Measurements from ENCODE around the gene DUSP1.

Gene DUSP1

DNA sequence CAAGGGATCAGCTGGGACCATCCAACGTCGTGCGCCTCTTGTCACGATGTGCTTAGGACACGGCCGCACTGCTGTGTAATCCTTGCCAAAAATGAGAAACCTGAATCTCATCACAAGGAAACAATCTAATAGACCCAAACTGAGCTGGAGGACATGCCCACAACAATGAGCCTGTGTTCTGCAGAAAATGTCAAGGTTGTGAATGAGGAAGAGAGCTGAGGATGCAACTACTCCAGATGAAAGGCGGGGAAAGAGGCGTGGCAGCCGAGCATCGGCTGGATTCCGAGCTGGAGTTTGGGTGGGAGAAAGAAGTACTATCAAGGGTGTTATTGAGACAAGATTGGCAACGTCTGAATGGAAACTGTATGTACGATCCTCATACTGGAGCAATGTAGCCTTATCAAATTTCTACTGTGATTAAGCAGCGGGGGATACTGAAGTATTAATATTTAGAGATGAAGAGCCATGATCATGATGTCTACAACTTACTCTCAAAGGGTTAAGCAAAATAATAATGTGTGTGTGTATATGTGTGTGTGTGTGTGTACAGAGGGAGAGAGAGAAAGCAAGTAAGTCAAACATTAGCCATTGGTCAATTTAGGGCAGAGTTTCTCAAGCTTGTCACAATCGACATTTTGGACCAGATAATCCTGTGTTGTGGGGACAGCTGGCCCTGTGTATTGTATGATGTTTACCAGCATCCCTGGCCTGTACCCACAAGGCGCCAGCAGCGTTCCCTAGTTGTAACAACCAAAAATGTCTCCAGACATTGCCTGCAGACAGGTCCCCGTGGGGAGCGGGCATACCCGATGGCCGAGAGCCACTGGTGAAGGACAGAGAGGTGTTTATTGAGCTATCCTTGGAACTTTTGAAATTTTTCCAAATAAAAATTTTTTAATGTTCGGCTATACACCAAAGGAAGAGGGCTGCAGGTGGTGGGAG, 46.5 kb downstream of the DUSP1 start:
- no peak for DNase-seq (ENCODE audit: low spot score)

DNA sequence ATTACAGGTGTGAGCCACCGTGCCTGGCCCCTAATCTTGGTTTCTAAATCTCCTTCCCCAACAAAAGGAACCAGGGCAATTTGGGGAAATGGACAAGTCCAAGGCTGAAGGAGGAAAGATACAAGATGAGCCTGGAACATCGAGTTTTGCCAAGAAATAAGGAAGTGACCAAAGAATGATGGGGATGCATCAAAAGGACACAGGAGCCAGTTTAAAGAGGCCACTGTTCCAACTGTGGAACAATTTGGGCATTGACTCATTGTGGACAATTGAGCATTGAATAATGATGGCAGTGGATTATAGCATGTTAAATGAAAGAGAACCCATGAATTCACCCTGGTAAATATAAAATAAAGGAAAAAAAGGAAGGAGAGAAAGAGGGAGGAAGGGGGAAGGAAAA, 47.5 kb downstream of the DUSP1 start:
- no peak for DNase-seq (ENCODE audit: low spot score)

DNA sequence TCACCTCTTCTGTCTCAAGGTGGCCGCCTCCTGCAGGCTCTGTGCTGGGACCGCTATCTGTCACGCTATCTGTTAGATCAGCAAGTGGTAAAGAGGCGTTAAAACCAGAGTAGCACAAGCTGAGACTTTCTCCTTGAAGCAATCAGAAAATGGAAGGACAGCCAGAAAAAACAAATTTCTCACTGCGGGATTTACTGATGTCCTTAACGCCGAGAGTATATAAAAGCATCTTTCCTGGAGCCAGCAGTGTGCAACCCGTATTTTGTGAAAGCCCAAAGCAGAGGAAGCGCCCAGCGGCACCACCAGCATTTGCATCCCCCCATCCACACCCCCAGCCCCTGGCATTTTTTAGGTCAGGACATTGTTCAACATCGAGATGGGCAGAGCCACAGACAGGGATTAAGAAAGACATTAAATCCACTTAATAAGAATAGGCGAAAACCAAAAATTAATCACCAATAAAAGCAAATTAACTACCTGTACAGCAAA, 48.6 kb downstream of the DUSP1 start:
- no peak for DNase-seq (ENCODE audit: low spot score)

DNA sequence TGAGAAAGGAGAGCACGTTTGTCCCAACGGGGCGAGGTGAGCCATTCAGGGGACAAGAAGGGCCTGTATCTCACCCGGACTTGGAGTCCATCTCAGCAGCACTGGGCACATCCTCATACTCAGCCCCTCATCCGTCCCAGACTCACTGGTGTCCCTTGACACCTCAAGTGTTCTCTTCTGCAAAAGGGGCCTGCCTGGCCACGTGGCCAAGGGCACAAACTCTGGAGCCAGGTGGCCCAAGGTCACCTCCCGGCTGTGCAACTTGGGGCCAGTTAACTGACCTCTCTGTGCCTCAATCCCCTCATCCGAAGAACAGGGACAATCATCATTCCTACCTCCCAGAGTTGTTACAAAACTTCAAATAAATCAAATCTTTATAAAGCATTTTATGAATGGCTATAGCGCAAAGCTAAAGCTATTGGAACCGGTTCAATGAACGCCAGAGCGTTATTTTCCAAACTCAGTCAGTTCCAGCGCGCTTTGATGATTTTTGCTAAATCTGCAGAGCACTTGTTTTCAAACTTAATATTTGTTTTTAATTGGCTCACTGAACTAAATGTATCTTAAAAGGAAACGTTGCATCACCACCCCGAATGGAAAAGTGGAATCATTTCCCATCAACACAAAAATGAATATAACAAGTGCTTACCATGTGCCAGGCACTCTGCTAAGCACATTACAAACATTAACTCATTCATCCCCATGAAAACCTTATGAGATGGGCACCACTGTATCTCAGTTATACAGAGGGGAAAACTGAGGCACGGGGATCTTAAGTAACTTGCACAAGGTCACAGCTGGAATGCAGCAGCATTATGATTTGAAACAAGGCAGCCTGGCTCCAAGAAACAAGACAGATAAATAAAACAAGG, 49.3 kb downstream of the DUSP1 start:
- no peak for DNase-seq (ENCODE audit: low spot score)

DNA sequence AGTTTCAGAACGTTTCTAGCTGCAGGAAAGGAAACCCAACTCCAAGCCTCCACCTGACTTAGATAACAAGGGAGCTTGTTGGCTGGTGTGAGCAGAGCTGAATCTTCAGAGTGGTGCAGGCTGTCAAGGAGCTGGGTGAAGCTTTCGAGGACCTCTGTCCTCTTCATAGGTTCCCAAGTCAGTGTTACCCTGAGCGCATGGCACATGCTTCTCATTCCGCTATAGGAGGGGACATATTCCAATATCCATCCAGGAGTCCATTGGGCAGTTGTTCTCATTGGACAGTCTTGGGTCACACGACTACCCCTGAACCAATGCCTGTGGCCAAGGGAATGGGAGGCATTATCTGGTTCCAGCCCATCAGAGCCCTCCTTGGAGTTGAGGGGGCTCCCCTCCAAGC, 50.3 kb downstream of the DUSP1 start:
- DNase-seq (ENCODE audit: low spot score), result no peak

DNA sequence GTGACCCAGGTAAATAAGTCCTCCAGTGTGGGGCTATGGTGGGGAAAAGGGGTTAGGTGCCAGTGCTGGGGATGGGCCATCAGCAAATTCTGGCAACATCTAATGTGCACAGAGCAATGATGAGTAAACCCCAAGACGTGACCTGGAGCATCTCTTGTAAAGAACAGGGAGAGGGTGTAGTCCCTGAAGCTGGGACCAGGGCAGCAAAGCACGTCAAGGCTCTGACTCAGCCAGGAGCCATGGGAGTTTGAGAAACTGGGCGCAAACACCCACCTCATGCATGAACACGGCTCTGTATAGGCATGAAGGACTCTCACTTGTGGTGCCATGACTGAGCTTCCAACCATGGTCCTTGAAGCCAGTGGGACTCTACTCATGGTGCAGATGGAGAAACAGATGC, 51.8 kb downstream of the DUSP1 start:
- no peak for DNase-seq (ENCODE audit: low spot score)

DNA sequence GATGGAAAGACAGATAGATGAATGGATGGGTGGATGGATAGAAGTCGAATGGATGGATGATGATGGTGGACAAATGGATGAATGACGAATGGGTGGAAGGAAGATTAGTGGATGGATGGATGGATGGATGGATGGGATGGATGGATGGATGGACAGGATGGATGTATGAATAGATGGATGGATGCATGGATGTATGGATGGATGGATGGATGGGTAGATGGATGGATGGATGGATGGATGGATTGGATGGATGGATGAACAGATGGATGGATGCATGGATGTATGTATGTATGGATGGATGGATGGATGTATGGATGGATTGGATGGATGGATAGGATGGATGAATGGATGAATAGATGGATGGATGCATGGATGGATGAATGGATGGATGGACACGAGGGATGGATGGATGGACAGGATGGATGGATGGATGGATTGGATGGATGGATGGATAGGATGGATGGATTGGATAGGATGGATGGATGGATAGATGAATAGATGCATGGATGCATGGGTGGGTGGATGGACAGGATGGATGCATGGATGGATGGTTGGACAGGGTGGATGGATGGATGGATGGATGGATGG, 52.4 kb downstream of the DUSP1 start:
- no peak for DNase-seq (ENCODE audit: low spot score)
